HK-2 (cell line): ENCODE measurements around the gene HOPX.
"Not testable (repeated sequence)": the region's sequence is repeated elsewhere in the genome, so short reads cannot be mapped to it uniquely, and the experiment has no call there.

Source experiments
- DNase-seq: peaks from one replicate; pipeline ENCODE4 v3.0.0-alpha.2; 2018; ENCODE audit not compliant: unreplicated experiment

The HOPX gene

GRCh38 chr4:56626963-56627362 lies 54.1 kb downstream of the HOPX start:
- no peak for DNase-seq

GRCh38 chr4:56626420-56626819 lies 54.7 kb downstream of the HOPX start:
- DNase-seq, result no peak

- DNase-seq, result no peak
These were observed 58.9 kb downstream of the HOPX start for GRCh38 chr4:56622176-56622575.

- no peak for DNase-seq
These were observed 61.3 kb downstream of the HOPX start for GRCh38 chr4:56619816-56620215.

GRCh38 chr4:56619160-56619559 lies 61.9 kb downstream of the HOPX start:
- DNase-seq, result no peak

- DNase-seq, result no peak
These were observed 62.4 kb downstream of the HOPX start for GRCh38 chr4:56618734-56619133.

- DNase-seq, result peak; percentile 24
These were observed 67.8 kb downstream of the HOPX start for GRCh38 chr4:56613101-56613862.

- DNase-seq, result no peak
These were observed 68.8 kb downstream of the HOPX start for GRCh38 chr4:56612282-56612681.

- DNase-seq, result no peak
These were observed 69.6 kb downstream of the HOPX start for GRCh38 chr4:56611501-56611900.

- DNase-seq, result not testable (repeated sequence)
These were observed 70.9 kb downstream of the HOPX start for GRCh38 chr4:56610170-56610569.

- DNase-seq, result no peak
These were observed 73.2 kb downstream of the HOPX start for GRCh38 chr4:56607926-56608325.

GRCh38 chr4:56606385-56606784 lies 74.7 kb downstream of the HOPX start:
- DNase-seq, result no peak

GRCh38 chr4:56605464-56605863 lies 75.6 kb downstream of the HOPX start:
- DNase-seq, result not testable (repeated sequence)

- no peak for DNase-seq
These were observed 77.8 kb downstream of the HOPX start for GRCh38 chr4:56603297-56603696.
